CD4-positive, alpha-beta T cell treated with Interleukin-21 for 1 hour (primary cell): Measurements from ENCODE around the gene SRCIN1.

Experiments
- DNase-seq: peaks from one replicate; pipeline ENCODE4 v3.0.0-alpha.2; 2020

SRCIN1 gene

GRCh38 chr17:38560503-38561318, 45.0 kb downstream of the SRCIN1 start:
- DNase-seq = peak; percentile 26

- no peak for DNase-seq
These were observed 45.9 kb downstream of the SRCIN1 start for GRCh38 chr17:38559880-38560230.

GRCh38 chr17:38559051-38559879, 46.5 kb downstream of the SRCIN1 start:
- DNase-seq = peak; percentile 88

GRCh38 chr17:38558728-38559050, 47.1 kb downstream of the SRCIN1 start:
- no peak for DNase-seq

GRCh38 chr17:38557836-38558727, 47.7 kb downstream of the SRCIN1 start:
- peak; percentile 91 for DNase-seq

GRCh38 chr17:38557396-38557795, 48.4 kb downstream of the SRCIN1 start:
- DNase-seq = no peak

GRCh38 chr17:38556239-38556638, 49.5 kb downstream of the SRCIN1 start:
- DNase-seq = no peak

- DNase-seq = no peak
These were observed 51.1 kb downstream of the SRCIN1 start for GRCh38 chr17:38554430-38555350.

GRCh38 chr17:38552343-38552742, 53.4 kb downstream of the SRCIN1 start:
- DNase-seq = no peak

- DNase-seq = no peak
These were observed 54.6 kb downstream of the SRCIN1 start for GRCh38 chr17:38551121-38551520.

GRCh38 chr17:38550661-38551060, 55.1 kb downstream of the SRCIN1 start:
- no peak for DNase-seq

GRCh38 chr17:38549285-38549684, 56.5 kb downstream of the SRCIN1 start:
- DNase-seq = no peak

GRCh38 chr17:38547444-38547843, 58.3 kb downstream of the SRCIN1 start:
- no peak for DNase-seq

GRCh38 chr17:38546396-38546795, 59.4 kb downstream of the SRCIN1 start:
- DNase-seq = no peak

GRCh38 chr17:38545531-38546225, 60.1 kb downstream of the SRCIN1 start:
- DNase-seq = no peak

GRCh38 chr17:38544839-38545209, 60.9 kb downstream of the SRCIN1 start:
- no peak for DNase-seq

- DNase-seq = no peak
These were observed 61.4 kb downstream of the SRCIN1 start for GRCh38 chr17:38544175-38544838.

- DNase-seq = no peak
These were observed 62.2 kb downstream of the SRCIN1 start for GRCh38 chr17:38543403-38544174.

GRCh38 chr17:38542286-38542685, 63.5 kb downstream of the SRCIN1 start:
- DNase-seq = no peak

GRCh38 chr17:38541281-38541680, 64.5 kb downstream of the SRCIN1 start:
- DNase-seq = no peak
